ENCODE results near the gene HDDC2. TPM values are rescaled to one million over a fixed set of nuclear protein-coding genes. Genes with fewer than 3 reads are reported as not detected.

HDDC2 gene
- total RNA-seq, 2 donors from 2014 or later: 76.4 to 108 TPM

DNA sequence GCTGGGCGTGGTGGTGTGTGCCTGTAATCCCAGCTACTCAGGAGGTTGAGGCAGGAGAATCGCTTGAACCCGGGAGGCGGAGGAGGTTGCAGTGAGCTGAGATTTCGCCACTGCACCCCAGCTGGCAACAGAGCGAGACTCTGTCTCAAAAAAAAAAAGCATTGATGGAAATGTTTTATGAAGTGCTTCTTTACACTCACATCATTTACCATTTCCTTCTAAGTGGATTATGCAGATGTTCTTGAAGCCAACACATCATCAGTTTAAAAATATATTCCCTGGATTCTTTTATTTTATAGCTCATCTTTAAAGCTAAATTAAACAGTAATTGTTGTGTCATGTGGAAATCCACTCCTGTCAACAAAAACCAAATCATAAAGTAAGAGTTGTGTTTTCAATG is 35.9 kb upstream of the HDDC2 start:
- peaks cover 3% of the 10 kb centered on the region for H3K9me3 Mint-ChIP-seq

GRCh38 chr6:125332664-125333063 is 30.9 kb upstream of the HDDC2 start:
- Histone ChIP-seq H3K27me3 (ENCODE audit: control insufficient read depth, insufficient read depth, low read length, poor library complexity, severe bottlenecking) (no peaks in the 10 kb centered on the region), H3K9me3 (ENCODE audit: control insufficient read depth, low read length) (no peaks in the 10 kb centered on the region), H3K4me3 (ENCODE audit: low read length) (no peak overlapping the region), H3K9ac (ENCODE audit: extremely low read depth, low read length, poor library complexity, severe bottlenecking) (no peak overlapping the region), H3K36me3 (ENCODE audit: control insufficient read depth, insufficient read depth, low read length) (no peaks in the 10 kb centered on the region), H3K4me1 (ENCODE audit: control insufficient read depth, insufficient read depth, low read length) (no peaks in the 10 kb centered on the region), H3K27ac (ENCODE audit: low read depth, low read length) (no peak overlapping the region)
- Mint-ChIP-seq H3K27me3 (ENCODE audit: insufficient read depth) (no peaks in the 10 kb centered on the region), H3K4me3 (no peak overlapping the region), H3K9me3 (peaks cover 3% of the 10 kb centered on the region), H3K27ac (no peak overlapping the region), H3K36me3 (ENCODE audit: low read depth) (no peaks in the 10 kb centered on the region), H3K4me1 (peaks cover 5% of the 10 kb centered on the region)
- no peak for DNase-seq
- TF ChIP-seq CTCF (conservative IDR thresholded peaks at IDR 0.05): no peak
- WGBS, 2 experiments (ENCODE audit: insufficient coverage in 1 of 2, insufficient read length in 1 of 2): 100% methylated on average over 1 of the region's 1 CpG; no CpG with 5 or more reads in 1 of the 2 experiments

More for the DNA sequence above, 35.9 kb upstream of the HDDC2 start:
- Histone ChIP-seq H3K9ac (ENCODE audit: extremely low read depth, low read length, poor library complexity, severe bottlenecking) (no peak overlapping the region), H3K27ac (ENCODE audit: low read depth, low read length) (no peak overlapping the region), H3K4me3 (ENCODE audit: low read length) (no peak overlapping the region), H3K27me3 (ENCODE audit: control insufficient read depth, insufficient read depth, low read length, poor library complexity, severe bottlenecking) (no peaks in the 10 kb centered on the region), H3K36me3 (ENCODE audit: control insufficient read depth, insufficient read depth, low read length) (no peaks in the 10 kb centered on the region), H3K4me1 (ENCODE audit: control insufficient read depth, insufficient read depth, low read length) (no peaks in the 10 kb centered on the region), H3K9me3 (ENCODE audit: control insufficient read depth, low read length) (no peaks in the 10 kb centered on the region)
- WGBS, 2 experiments (ENCODE audit: insufficient coverage in 1 of 2, insufficient read length in 1 of 2): 87 to 100% methylated on average over 3 to 6 of the region's 6 CpGs
- no peak overlapping the region for H3K27ac Mint-ChIP-seq
- H3K36me3 Mint-ChIP-seq (ENCODE audit: low read depth): no peaks in the 10 kb centered on the region
- no peaks in the 10 kb centered on the region for H3K27me3 Mint-ChIP-seq (ENCODE audit: insufficient read depth)
- TF ChIP-seq CTCF (conservative IDR thresholded peaks at IDR 0.05): no peak
- DNase-seq: no peak
- H3K4me1 Mint-ChIP-seq: no peaks in the 10 kb centered on the region
- H3K4me3 Mint-ChIP-seq: no peak overlapping the region

GRCh38 chr6:125325586-125325985 is 23.8 kb upstream of the HDDC2 start:
- H3K9me3 ChIP-seq (ENCODE audit: control insufficient read depth, low read length): no peaks in the 10 kb centered on the region
- Mint-ChIP-seq H3K27ac (no peak overlapping the region), H3K36me3 (ENCODE audit: low read depth) (no peaks in the 10 kb centered on the region), H3K27me3 (ENCODE audit: insufficient read depth) (no peaks in the 10 kb centered on the region), H3K4me1 (peaks cover 8% of the 10 kb centered on the region), H3K4me3 (no peak overlapping the region), H3K9me3 (peaks cover 3% of the 10 kb centered on the region)
- no peak overlapping the region for H3K4me3 ChIP-seq (ENCODE audit: low read length)
- H3K27ac ChIP-seq (ENCODE audit: low read depth, low read length): no peak overlapping the region
- H3K9ac ChIP-seq (ENCODE audit: extremely low read depth, low read length, poor library complexity, severe bottlenecking): no peak overlapping the region
- TF ChIP-seq CTCF (conservative IDR thresholded peaks at IDR 0.05): no peak
- no peaks in the 10 kb centered on the region for H3K36me3 ChIP-seq (ENCODE audit: control insufficient read depth, insufficient read depth, low read length)
- 68% methylated on average over 1 of the region's 2 CpGs; no CpG with 5 or more reads in 1 of the 2 experiments for WGBS, 2 experiments (ENCODE audit: insufficient coverage in 1 of 2, insufficient read length in 1 of 2)
- no peak for DNase-seq
- H3K4me1 ChIP-seq (ENCODE audit: control insufficient read depth, insufficient read depth, low read length): no peaks in the 10 kb centered on the region
- H3K27me3 ChIP-seq (ENCODE audit: control insufficient read depth, insufficient read depth, low read length, poor library complexity, severe bottlenecking): no peaks in the 10 kb centered on the region
